AG08395 (cell line): Measurements from ENCODE around the gene CARD11.

Experiments
- DNase-seq: peaks from one replicate; pipeline ENCODE4 v3.0.0; 2012; ENCODE audit warnings: mixed read lengths, low spot score

CARD11 gene

GRCh38 chr7:2981103-2981480 lies 62.6 kb downstream of the CARD11 start:
- no peak for DNase-seq

DNA sequence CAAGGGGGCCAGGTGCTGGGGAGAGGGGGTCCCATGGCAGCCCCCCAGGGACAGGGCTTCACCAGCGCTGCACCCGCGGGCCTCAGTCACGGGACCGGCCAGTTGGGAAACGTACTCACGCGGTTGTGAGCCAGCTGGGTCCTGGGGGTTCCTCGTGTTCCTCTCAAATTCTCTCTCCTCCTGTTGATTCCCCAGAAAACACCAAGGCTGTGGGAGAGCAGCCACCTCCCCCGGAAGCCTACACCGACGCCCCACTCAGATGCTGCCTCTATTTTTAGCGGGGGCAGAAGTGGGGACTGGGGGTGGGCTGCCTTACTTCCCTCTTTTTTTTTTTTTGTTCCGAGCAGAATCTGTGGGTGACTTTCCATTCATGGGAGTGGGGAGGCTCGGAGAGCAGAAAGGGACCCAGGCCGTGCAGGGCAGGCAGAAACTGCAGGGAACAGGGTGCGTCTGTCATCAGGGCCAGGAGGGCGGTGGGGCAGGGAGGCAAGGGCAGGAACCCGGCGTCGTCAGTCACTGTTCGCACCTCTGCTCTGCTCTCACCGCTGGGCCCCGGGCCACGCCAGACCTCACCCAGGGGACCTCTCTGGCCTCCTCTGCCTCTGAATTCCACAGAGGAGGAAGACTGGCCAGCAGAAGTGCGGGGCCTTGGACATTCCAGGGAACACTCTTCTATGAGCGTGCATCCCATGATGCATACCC lies 63.1 kb downstream of the CARD11 start:
- DNase-seq = no peak

GRCh38 chr7:2979951-2980350 lies 63.7 kb downstream of the CARD11 start:
- no peak for DNase-seq

DNA sequence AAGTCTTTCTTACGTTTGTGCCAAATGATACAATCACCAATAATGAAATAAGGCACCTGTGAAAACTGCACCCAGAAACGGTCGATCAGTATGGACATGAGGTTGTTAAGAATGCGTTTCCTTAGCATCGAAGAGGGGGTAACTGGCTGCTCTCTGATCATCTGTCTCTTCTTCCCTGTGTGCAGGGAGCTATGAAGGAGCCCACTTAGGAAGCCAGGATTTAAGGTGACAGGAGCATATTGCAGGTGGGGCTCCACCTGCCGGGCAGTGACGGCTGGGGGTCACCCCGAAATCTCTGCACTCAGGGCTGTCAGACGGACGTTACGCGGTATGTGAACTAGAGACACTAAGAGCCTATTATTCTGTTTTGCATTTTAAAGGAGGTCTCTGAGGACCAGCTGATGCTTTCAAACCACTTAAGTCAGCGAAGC lies 64.5 kb downstream of the CARD11 start:
- no peak for DNase-seq

DNA sequence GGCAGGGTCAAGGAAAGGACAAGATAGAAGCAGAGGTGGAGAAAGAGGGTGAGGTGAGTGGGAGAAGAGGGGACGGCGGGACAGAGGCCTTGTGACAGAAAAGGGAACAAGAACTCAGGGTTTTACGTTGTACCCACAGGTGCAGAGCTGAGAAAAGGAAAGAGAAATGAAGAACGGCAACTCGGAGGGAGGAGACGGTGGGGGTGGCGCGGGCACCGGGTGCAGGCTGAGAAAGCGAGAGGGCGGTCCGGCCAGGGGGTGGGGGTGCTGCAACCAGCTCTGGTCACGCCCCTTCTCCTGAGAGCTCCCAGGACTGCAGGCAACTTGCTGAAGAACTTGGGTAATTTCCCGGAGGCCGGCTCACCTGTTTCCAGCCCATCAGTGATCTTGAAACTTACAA lies 65.3 kb downstream of the CARD11 start:
- no peak for DNase-seq

GRCh38 chr7:2975821-2976371 lies 67.8 kb downstream of the CARD11 start:
- no peak for DNase-seq

GRCh38 chr7:2974093-2974819 lies 69.4 kb downstream of the CARD11 start:
- no peak for DNase-seq

DNA sequence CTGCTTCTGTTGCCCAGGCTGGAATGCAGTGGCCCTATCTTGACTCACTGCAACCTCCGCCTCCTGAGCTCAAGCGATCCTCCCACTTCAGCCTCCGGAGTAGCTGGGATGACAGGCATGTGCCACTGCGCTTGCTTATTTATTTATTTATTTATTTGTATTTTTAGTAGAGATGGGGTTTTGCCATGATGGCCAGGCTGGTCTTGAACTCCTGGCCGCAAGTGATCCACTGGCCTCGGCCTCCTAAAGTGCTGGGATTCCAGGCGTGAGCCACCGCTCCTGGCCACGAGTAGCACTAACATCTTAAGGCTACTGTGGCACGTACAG lies 70.9 kb downstream of the CARD11 start:
- no peak for DNase-seq

DNA sequence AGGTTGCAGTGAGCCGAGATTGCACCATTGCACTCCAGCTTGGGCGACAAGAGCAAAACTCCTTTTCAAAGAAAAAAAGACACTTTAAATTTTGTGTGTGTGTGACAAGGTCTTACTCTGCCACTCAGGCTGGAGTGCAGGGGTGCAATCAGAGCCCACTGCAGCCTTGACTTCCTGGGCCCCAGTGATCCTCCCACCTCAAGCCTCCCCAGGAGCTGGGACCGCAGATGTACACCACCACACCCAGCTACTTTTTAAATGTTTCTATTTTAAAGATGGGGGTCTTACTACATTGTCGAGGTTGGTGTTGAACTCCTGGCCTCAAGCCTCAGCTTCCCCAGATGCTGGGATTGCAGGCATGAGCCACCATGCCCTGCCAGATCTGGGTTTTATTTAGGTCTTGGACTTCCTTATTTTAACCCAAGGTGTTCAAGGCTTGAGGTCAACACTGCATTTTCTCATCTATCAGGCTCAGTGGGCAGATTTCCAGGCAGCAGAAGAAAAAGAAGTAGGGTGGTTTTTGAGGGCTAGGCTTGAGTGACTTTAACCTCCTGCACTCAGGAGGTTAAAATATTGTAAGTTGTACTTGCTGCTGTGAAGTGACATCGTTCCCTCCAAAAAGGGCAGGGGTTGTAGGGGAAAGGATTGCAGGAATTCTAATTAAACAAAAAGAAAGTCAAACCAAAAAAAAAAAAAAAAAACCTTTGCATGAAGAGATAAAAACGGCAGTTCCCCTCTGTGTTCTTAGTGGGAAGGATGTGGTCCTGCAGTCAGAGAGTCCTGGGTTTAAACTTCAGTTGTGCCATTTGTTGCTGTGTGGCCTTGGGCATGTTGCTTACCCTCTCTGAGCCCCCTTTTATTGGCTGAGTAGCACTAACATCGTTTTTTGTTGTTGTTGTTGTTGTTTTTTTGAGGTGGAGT lies 71.5 kb downstream of the CARD11 start:
- no peak for DNase-seq

DNA sequence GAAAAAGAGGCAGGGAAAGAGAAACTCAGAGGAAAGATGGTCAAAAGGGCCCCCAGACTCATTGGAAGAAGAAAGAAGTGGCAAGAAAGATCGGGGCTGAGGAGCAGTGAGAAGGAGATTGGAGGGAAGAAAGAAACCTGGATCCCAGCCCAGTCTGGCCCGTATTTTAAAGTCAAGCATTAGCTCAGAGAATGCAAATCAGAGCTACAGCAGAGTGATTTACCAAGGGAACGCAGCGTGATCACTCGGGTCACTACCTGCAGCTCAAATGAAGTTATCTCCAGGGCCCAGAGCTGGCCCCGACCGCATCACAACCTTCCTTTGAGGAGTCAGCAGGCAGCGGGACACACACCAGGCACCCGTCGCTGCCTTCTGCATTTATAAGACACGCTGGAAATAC lies 72.8 kb downstream of the CARD11 start:
- DNase-seq = no peak

DNA sequence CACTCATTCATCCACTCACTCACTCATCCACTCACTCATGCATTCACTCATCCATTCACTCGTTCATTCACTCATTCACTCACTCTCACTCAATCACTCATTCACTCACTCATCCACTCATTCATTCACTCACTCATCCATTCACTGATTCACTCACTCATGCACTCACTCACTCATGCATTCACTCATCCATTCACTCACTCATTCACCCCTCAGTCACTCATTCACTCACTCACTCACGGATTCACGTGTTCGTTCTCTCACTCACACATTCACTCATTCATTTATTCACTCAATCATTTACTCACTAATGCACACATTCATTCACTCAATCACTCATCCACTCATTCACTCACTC lies 73.4 kb downstream of the CARD11 start:
- no peak for DNase-seq

- no peak for DNase-seq
Measured at GRCh38 chr7:2969398-2970306, 74.0 kb downstream of the CARD11 start.

GRCh38 chr7:2968616-2969397 lies 74.9 kb downstream of the CARD11 start:
- no peak for DNase-seq

GRCh38 chr7:2968176-2968575 lies 75.5 kb downstream of the CARD11 start:
- DNase-seq = no peak

GRCh38 chr7:2967705-2968104 lies 76.0 kb downstream of the CARD11 start:
- no peak for DNase-seq

- no peak for DNase-seq
Measured at GRCh38 chr7:2967253-2967652, 76.4 kb downstream of the CARD11 start.

DNA sequence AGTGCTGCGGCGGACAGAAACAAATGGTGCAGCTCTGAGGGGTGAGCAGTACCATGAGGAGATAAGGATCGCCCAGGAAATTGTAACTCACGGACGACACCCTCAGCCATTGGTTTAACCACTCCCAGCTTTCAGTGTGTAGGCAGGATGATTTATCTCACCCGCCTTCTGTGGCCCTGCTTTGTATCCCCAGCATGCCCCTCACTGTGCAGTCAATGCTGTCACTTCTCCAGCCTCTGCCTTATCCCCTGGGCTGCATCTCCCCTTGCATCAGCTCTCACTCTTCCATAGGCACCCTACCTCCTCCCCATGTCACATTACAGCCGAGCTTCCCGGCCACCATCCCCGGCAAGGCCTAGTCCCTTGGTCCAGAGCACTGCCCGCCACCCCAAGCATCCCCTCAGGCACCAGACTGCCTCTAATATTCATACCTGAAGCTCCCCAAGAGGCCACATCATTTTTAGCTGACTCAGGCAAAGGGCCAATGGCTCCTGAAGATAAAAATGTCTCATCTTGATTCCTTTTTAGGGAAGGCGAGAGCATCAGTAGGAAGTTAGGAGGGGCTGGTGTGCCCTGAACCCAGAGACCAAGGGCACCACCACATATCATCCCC lies 77.1 kb downstream of the CARD11 start:
- no peak for DNase-seq

- no peak for DNase-seq
Measured at GRCh38 chr7:2965745-2966270, 77.9 kb downstream of the CARD11 start.

GRCh38 chr7:2965301-2965700 lies 78.4 kb downstream of the CARD11 start:
- no peak for DNase-seq

DNA sequence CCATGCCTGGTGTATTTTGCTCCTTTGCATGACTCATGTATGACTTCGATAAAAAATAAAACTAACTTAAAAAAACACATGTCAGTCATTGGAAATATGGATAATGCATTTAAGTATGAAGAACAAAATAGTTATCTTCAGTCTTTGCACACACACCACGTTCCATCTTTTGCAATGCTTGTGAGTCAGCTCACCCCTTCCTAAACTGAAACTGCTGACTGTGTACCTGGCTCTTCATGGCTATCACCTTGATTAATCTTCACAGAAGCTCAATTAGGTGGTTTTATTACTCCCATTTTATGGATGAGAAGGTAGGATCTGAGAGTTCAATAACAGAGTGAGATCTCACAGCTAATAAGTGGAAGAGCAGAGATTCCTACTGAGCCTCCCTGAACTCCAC lies 79.5 kb downstream of the CARD11 start:
- DNase-seq = no peak
